GM21717 (cell line): ENCODE data around the gene ZBTB7C.

Experiments
- ATAC-seq: cut with Tn5 transposase; IDR thresholded peaks from one replicate; pipeline ENCODE4 v1.9.1; 2021; ENCODE audit warnings: mild to moderate bottlenecking, moderate library complexity; ENCODE audit not compliant: unreplicated experiment

ZBTB7C gene

GRCh38 chr18:48011926-48012465 lies 397.2 kb downstream of the ZBTB7C start:
- ATAC-seq: no peak

- no peak for ATAC-seq
Measured at GRCh38 chr18:48010264-48010663, 398.9 kb downstream of the ZBTB7C start.

DNA sequence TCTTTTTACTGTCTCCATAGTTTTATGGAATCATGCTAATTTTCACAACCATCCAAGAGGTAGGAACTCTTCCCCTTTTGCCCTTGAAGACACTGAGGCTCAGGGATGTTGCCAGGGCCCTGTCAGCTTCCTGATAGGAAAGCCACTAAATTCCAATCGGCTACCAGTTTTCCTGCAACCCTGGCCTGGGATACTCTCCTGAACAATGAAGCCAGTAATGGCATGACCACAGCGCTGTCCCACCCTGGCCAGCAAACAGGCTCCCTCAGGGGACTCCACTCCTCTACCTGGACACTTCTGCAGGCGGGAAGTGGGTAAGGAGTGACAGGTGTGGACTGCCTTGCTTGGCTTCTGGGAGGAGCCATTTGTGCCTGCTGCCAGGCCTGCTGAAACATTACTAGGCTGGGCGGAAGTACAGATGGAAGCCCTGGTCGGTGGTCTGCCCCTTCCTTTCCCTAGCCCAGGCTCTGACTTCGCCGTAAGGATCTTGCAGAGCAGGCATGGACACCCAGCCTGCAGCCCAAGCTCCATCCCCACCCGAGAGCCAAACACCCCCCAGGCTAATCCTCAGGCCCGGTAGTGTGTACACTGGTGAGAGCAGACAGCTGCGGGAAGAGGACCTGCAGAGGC lies 400.0 kb downstream of the ZBTB7C start:
- ATAC-seq: no peak

- ATAC-seq: no peak
Measured at GRCh38 chr18:48007955-48008701, 401.1 kb downstream of the ZBTB7C start.

GRCh38 chr18:48007381-48007780 lies 401.8 kb downstream of the ZBTB7C start:
- ATAC-seq: no peak

DNA sequence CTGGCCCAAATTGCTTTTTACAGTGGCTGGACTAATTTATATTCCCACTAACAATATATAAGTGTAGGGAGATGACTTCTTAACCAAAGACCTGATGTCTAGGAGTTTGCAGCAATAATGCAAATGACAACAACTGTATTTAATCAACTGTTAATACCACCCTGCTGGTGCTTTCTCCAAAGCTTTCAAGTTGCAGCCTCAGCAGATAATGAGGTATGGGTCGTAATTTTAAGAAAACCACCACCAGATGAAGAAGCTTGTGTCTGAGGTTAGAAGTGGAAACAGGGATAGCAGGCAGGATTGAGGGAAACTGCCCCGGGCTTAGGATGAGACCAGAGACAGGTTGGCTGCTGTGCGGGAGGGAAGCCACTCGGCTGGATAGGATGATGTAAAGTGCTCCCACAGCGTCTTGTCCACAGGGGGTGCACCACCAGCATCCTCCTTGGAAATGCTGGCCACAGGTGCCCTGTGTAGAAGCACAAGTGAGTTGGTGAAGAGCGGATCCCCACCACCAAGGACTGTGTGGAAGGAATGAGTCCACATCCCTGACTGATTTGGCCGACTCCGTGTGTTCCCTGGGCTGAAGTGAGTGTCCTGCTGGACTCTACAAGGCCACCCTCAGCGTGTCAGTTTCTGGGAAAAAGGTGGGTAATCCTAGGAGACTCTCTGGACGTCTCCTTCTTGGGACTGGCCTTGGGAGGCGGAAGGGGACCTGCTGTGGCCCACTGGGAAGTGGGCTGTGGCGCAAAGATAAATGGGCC lies 402.6 kb downstream of the ZBTB7C start:
- no peak for ATAC-seq

DNA sequence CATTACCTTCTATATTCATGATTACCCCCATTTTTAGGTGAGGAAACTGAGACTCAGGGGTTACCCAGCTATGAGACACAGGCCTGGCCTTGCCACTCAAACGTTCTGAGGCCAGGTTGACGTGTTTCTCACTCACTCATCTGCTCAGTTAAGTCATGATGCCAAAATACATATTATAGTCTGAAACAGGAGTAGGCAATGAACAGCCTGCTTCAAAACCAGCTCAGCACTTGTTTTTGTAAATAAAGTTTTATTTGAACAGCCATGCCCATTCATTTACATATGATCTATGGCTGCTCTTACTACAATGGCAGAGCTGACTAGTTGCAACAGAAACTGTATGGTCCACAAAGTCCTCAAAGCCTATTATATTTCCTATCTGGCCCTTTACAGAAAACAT lies 404.6 kb downstream of the ZBTB7C start:
- no peak for ATAC-seq

- ATAC-seq: no peak
Measured at GRCh38 chr18:48003426-48004349, 405.5 kb downstream of the ZBTB7C start.

- ATAC-seq: no peak
Measured at GRCh38 chr18:48002933-48003365, 406.2 kb downstream of the ZBTB7C start.

GRCh38 chr18:48000701-48001100 lies 408.5 kb downstream of the ZBTB7C start:
- no peak for ATAC-seq

GRCh38 chr18:47999801-48000248 lies 409.4 kb downstream of the ZBTB7C start:
- no peak for ATAC-seq

DNA sequence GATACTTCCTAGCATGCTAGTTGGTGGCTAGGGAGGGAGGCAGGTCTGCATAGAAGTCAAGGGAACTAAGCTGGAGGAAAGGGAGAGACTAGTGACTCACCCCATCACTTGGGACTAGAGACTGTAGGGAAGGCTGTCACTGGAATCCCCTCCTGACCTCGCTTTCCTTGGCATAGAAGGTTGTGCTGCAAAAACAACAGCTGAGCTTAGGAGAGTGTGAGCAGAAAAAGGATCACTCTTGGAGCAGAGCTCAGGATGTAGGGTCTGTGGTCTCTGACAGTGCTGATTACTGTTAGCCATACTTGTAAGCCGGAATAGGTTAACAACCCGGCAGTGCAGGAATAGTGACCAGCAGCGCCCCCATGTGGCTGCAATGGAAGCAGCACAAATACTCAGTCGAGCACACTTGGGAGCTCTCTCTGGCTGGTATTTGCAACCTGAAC lies 411.8 kb downstream of the ZBTB7C start:
- ATAC-seq: no peak

DNA sequence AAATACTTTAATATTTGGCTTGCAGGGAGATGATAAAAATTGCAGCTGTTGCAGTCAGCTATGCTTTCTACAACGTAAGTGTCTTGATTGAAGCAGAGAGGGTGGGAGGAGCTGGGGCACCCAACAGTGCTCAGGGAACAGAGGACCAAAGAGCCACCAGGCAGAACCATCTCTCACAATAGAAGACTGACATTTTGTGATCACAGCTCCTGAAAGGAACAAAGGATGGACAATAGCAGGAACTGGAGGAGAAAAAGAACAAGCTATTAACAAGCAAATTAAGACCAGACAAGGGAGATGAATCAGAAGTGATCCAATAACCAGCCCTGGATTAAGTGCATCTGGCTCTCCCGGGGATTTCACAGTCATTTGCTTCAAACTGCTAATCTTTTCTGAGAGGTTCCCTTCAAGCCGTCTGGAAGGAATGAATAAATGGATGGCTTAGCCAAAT lies 413.1 kb downstream of the ZBTB7C start:
- ATAC-seq: no peak

DNA sequence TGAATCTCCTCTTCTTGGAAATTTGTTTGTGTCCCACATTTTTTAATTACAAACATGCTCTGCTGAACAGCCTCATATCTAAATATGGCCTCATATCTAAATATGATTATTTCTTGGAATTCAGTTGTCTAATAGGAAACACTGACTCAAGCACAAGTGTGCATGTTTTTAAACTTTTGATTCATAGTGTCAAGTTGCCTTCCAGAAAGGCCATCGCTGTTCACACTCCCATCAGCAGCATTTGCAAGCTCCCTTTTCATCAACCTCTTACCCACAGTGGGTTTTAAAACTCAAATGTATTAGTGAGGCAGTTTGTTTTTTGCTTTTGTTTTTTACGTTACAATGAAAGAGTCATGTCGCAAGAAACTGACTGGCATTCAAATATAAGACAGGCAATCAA lies 413.5 kb downstream of the ZBTB7C start:
- ATAC-seq: no peak

DNA sequence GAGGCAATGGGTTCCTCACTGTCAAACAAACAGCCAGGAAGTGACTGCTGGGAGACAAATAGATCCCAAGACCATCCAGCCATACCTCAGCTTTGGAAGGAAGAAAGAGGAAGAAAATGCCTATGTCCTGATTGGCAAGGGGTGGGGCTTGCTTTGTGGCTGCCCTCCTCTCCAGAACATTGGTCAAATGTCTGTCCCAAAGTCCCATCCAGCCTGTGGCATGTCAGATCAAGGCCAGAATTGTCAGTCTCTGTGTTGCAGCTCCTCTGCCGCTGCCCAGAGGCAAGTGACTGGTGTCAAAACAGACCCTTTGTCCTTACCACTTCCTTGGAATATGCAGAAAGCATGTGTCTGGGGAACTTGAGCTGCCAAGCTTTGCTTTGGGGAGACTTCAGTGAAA lies 415.8 kb downstream of the ZBTB7C start:
- ATAC-seq: no peak

GRCh38 chr18:47992976-47993375 lies 416.2 kb downstream of the ZBTB7C start:
- ATAC-seq: no peak

DNA sequence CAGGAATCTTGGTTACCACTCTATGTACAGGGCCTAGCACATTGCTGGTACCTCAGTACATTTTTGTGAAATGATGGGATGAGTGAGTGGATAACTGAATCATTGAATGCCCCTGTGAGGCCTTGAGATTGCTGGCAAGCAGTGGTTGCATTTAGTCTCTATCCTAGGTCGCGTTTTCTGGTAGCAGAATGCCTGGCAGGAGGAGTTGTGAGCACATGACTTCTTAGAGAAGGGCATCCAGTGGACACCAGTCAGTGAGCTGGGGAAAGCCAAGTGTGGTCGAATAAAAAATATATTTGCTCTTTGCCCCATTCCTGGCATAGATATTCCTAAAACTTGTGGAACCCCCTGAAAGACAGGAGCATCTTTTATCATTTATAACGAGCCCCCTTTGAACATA lies 416.9 kb downstream of the ZBTB7C start:
- ATAC-seq: no peak

- ATAC-seq: no peak
Measured at GRCh38 chr18:47990981-47991380, 418.2 kb downstream of the ZBTB7C start.

DNA sequence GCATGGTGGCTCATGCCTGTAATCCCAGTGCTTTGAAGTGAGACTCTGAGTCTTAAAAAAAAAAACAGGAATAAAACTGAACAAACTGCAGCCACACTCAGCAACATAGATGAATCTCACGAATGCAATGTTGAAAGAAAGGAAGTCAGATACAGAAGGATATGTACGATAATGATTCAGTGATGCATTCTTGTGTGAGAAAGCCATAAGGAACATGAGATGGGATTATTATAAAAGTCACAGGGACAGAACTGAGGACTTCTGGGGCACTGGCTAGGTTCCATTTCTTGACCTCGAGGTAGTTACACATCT lies 421.8 kb downstream of the ZBTB7C start:
- no peak for ATAC-seq

- no peak for ATAC-seq
Measured at GRCh38 chr18:47986620-47987387, 422.4 kb downstream of the ZBTB7C start.
